Progenitor cell of endocrine pancreas (in vitro differentiated cells): ENCODE results near the gene MX2. TPM values are rescaled to one million over a fixed set of nuclear protein-coding genes. Genes with fewer than 3 reads are reported as not detected.

Experiments
- DNase-seq: peaks from one replicate; pipeline ENCODE4 v3.0.0; 2021; ENCODE audit warnings: low spot score; ENCODE audit not compliant: unreplicated experiment
- H3K27ac Mint-ChIP-seq: 2 replicates; pipeline ENCODE4 v1.8.0; 2021; ENCODE audit warnings: mild to moderate bottlenecking, moderate library complexity, mixed read lengths
- H3K27me3 Mint-ChIP-seq: 2 replicates; pipeline ENCODE4 v1.8.0; 2021; ENCODE audit warnings: mixed read lengths
- H3K36me3 Mint-ChIP-seq: 2 replicates; pipeline ENCODE4 v1.8.0; 2022; ENCODE audit warnings: mixed read lengths; ENCODE audit not compliant: insufficient read depth
- H3K4me1 Mint-ChIP-seq: 2 replicates; pipeline ENCODE4 v1.8.0; 2021; ENCODE audit warnings: low read depth, mixed read lengths
- H3K4me3 Mint-ChIP-seq: 2 replicates; pipeline ENCODE4 v1.8.0; 2021; ENCODE audit warnings: low read depth, mild to moderate bottlenecking, moderate library complexity, mixed read lengths
- H3K9me3 Mint-ChIP-seq: 2 replicates; pipeline ENCODE4 v1.8.0; 2021; ENCODE audit warnings: low read depth, mixed read lengths
- total RNA-seq: library from RNA; stranded (reverse); gene quantifications from 2 replicates; pipeline ENCODE4 v1.2.1, GENCODE V29; 2021
- TF ChIP-seq, protein P1 (sequence below): fragments of 200-600 bp; sonication (generic); IDR thresholded peaks from one replicate; pipeline ENCODE4 v1.5.0; 2021; ENCODE audit warnings: antibody characterized with exemption, mild to moderate bottlenecking; ENCODE audit not compliant: unreplicated experiment

The MX2 gene
- total RNA-seq, 1 donor from 2014 or later: 0.86 TPM

DNA sequence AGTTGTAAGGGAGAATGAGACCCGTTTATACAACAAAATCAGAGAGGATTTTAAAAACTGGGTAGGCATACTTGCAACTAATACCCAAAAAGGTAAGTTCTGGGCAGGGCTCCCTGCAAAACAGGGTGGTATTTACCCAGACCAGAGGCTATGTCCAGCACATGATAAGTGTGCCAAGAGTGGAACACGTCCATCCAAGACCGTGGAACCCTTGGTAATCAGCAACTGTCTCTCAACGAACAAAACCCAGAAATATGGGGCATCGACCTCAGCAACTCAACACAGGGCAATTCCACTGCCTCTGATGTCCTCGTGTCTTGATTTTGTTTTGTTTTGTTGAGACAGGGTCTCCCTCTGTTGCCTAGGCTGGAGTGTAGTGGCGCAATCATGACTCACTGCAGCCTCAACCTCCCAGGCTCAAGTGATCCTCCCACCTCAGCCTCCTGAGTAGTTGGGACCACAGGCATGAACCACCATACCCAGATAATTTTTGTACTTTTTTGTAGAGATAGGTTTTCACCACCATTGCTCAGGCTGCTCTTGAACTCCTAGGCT, 37.5 kb downstream of the MX2 start:
- TF ChIP-seq, protein P1, sequence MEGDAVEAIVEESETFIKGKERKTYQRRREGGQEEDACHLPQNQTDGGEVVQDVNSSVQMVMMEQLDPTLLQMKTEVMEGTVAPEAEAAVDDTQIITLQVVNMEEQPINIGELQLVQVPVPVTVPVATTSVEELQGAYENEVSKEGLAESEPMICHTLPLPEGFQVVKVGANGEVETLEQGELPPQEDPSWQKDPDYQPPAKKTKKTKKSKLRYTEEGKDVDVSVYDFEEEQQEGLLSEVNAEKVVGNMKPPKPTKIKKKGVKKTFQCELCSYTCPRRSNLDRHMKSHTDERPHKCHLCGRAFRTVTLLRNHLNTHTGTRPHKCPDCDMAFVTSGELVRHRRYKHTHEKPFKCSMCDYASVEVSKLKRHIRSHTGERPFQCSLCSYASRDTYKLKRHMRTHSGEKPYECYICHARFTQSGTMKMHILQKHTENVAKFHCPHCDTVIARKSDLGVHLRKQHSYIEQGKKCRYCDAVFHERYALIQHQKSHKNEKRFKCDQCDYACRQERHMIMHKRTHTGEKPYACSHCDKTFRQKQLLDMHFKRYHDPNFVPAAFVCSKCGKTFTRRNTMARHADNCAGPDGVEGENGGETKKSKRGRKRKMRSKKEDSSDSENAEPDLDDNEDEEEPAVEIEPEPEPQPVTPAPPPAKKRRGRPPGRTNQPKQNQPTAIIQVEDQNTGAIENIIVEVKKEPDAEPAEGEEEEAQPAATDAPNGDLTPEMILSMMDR: no peak
- DNase-seq: no peak
- Mint-ChIP-seq H3K27me3 (peaks cover 13% of the 10 kb centered on the region), H3K9me3 (no peaks in the 10 kb centered on the region), H3K4me3 (no peak overlapping the region), H3K4me1 (peaks cover under 1% of the 10 kb centered on the region), H3K27ac (no peak overlapping the region), H3K36me3 (no peaks in the 10 kb centered on the region)

DNA sequence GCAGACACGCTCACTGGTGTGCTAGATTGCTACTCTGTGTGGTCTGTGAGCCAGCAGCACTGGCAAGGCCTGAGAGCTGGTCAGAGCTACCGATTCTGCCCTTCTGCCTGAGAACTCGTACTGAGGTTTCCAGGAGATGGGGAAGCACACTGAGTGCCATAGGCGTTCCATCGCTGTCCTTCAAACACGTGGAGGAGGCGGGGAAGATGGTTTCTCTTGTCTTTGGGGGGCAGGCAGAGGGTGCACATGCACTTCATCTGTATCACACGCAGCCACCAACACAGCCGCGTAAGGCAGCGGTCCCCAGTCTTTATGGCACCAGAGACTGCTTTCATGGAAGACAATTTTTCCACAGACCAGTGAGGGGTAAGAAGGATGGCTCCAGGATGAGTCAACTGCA, 40.4 kb downstream of the MX2 start:
- H3K4me3 Mint-ChIP-seq: no peak overlapping the region
- H3K27ac Mint-ChIP-seq: no peak overlapping the region
- H3K9me3 Mint-ChIP-seq: no peaks in the 10 kb centered on the region
- no peaks in the 10 kb centered on the region for H3K36me3 Mint-ChIP-seq
- DNase-seq: no peak
- TF ChIP-seq, protein P1: no peak
- H3K4me1 Mint-ChIP-seq: peaks cover 1% of the 10 kb centered on the region
- peaks cover 10% of the 10 kb centered on the region for H3K27me3 Mint-ChIP-seq

DNA sequence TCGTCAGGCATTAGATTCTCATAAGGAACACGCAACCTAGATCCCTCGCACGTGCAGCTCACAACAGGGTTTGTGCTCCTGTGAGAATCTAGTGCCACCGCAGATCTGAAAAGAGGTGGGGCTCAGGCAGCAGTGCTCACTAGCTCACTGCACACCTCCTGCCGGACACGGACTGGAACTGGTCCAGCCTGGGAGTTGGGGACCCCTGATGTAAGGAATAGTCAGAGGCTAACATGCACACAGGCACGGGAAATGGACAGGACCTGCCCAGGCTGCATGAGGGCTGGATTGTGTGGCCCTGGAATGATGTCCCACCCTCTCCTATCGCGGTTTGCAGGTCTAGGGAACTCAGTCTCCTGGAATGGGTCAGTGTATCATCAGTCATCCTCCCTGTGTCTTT, 41.0 kb downstream of the MX2 start:
- DNase-seq: no peak
- Mint-ChIP-seq H3K27me3 (peaks cover 7% of the 10 kb centered on the region), H3K4me3 (no peak overlapping the region), H3K27ac (no peak overlapping the region), H3K4me1 (peaks cover 1% of the 10 kb centered on the region), H3K9me3 (no peaks in the 10 kb centered on the region), H3K36me3 (no peaks in the 10 kb centered on the region)
- TF ChIP-seq, protein P1: no peak

DNA sequence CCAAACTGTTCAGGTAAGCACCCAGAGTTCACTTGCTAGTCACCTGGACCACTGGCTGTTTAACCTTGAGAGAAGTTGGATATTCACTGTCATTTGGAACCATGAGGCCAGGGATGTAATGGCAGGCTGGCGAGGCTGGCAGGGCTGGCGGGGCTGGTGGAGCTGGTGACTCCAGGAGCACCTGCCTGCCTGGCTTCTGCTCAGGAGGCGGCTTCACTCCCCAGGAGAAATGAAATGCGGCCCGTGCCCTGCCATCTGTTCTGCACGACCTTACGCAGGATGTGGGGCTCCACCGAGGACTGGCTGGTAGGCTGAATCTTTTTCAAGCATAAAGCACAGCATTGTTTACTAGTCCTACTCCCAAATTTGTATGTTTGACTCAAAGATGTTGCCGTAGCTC, 41.5 kb downstream of the MX2 start:
- Mint-ChIP-seq H3K4me3 (no peak overlapping the region), H3K9me3 (no peaks in the 10 kb centered on the region), H3K27ac (no peak overlapping the region), H3K36me3 (no peaks in the 10 kb centered on the region), H3K27me3 (peaks cover 12% of the 10 kb centered on the region), H3K4me1 (peaks cover 1% of the 10 kb centered on the region)
- TF ChIP-seq, protein P1: no peak
- no peak for DNase-seq

DNA sequence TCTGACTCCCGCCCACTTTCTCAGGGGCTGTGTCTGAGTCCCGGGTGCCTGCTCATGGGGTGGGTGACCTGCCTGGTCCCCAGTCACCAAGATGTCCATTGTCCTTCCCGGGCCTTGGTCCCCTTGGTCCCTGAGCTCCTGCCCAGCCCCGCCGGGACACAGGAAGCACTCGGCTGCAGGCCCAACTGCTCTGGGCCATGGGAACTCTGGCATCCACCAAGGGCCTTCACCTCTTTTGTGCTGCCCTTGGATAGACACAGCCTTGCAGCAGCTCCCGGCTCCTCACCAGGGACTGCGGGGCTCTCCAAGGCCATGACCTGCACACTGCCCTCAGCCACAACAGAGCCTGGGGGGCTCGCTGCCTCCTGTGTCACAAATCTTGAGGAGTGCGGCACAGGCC, 42.1 kb downstream of the MX2 start:
- Mint-ChIP-seq H3K4me1 (peaks cover 1% of the 10 kb centered on the region), H3K36me3 (no peaks in the 10 kb centered on the region), H3K27ac (no peak overlapping the region), H3K27me3 (peaks cover 19% of the 10 kb centered on the region), H3K9me3 (no peaks in the 10 kb centered on the region), H3K4me3 (no peak overlapping the region)
- TF ChIP-seq, protein P1: no peak
- no peak for DNase-seq
